Epithelial cell of proximal tubule (primary cell): ENCODE data around the gene CAMSAP3. TPM values are rescaled to one million over a fixed set of nuclear protein-coding genes. Genes with fewer than 3 reads are reported as not detected.
A peak's percentile ranks its signal among the peaks of the same experiment; 100 is the strongest.

Experiments
- DNase-seq: peaks from one replicate; pipeline ENCODE4 v3.0.0-alpha.2; 2011; ENCODE audit warnings: low read depth
- H3K4me3 ChIP-seq: 2 replicates; pipeline ENCODE4 v1.5.1; 2011; ENCODE audit warnings: low read depth, mild to moderate bottlenecking, low read length
- total RNA-seq: library from RNA; depleted of rRNA; stranded (reverse); fragments of >200 nt; gene quantifications from 2 replicates; pipeline ENCODE4 v1.2.3, GENCODE V29; 2015
- TF ChIP-seq, protein P1 (sequence below): conservative IDR thresholded peaks from 2 replicates; pipeline ENCODE4 v1.5.1; 2012; ENCODE audit warnings: low read depth, mild to moderate bottlenecking, low read length

Gene CAMSAP3
- total RNA-seq, 1 donor from 2014 or later = 12.4 TPM

DNA sequence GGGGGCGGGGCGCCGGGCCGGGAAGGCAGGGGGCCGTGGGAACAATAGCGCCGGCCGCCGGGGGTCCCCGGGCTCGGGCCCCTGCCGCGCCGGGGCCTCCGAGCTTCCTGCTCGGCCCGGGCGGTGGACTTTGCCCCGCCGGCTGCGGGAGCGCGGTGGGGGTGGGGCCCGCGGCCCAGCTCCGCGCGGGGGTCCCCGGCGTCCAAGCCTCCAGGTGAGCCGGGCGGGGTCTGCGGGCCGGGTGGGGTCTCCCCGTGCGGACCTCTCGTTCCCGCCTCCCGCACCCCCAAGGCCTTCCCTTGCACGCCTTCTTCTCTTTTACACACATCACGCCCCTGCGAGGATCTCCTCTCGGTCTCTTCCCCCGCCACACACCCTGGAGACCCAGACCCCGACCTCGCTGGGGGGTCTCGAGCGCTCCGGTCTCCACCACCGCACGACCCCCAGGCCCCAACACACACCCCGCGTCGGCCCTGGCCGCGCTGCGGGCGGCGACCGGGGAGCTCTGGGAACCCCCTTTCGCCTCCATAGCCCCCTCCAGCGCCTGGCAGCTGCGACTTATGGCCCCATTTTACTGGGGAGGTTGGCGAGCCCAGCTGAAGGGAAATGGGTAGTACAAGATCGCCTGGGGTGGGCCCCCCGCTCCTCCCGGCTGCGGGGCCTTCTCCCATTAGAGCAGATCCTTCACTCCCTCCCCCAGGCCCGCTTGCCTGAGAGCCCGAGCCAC, 711 bp downstream of the CAMSAP3 start:
- peak overlapping the region; percentile 61 for H3K4me3 ChIP-seq
- TF ChIP-seq, protein P1, sequence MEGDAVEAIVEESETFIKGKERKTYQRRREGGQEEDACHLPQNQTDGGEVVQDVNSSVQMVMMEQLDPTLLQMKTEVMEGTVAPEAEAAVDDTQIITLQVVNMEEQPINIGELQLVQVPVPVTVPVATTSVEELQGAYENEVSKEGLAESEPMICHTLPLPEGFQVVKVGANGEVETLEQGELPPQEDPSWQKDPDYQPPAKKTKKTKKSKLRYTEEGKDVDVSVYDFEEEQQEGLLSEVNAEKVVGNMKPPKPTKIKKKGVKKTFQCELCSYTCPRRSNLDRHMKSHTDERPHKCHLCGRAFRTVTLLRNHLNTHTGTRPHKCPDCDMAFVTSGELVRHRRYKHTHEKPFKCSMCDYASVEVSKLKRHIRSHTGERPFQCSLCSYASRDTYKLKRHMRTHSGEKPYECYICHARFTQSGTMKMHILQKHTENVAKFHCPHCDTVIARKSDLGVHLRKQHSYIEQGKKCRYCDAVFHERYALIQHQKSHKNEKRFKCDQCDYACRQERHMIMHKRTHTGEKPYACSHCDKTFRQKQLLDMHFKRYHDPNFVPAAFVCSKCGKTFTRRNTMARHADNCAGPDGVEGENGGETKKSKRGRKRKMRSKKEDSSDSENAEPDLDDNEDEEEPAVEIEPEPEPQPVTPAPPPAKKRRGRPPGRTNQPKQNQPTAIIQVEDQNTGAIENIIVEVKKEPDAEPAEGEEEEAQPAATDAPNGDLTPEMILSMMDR = peak; percentile 9
- no peak for DNase-seq

DNA sequence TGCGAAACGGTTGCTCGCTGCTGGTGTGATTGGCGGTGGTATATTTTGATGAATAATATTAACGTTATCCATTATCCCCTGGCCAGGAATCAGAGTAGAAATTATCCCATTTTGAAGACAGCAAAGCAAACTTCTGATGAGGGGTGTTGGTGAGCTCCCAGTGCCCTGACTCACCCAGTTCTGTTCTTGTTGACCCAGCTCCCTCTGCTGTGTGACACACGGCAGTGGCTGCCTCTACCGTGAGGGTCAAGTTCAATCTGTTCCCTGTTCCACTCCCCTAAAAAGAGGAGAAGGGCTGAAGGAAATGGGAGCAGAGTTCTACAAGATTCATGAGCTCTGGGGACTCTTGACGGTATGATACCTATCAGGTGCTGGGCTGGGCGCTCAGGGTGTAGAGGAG, 2.0 kb downstream of the CAMSAP3 start:
- DNase-seq = no peak
- no peak overlapping the region for H3K4me3 ChIP-seq
- TF ChIP-seq, protein P1 = peak; percentile 7

DNA sequence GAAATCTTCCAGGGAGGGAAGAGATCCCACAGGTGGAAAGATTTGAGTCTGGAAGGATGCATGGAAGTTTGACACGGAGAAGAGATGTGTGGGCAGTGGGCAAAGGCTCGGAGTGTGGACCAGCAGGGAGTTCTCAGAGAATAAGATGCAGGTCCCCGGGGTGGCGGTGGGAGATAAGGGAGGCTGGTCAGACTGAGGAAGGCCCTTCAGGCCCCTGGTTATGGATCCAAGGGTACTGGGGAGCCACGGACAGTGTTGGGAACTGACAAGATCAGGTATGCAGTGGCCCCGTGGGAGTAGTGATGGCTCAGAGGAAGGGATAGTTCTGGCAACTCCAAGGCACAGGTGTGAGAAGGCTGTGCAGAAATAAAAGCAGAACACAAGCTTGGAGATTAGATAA, 2.5 kb downstream of the CAMSAP3 start:
- TF ChIP-seq, protein P1 = no peak
- H3K4me3 ChIP-seq = no peak overlapping the region
- DNase-seq = no peak

DNA sequence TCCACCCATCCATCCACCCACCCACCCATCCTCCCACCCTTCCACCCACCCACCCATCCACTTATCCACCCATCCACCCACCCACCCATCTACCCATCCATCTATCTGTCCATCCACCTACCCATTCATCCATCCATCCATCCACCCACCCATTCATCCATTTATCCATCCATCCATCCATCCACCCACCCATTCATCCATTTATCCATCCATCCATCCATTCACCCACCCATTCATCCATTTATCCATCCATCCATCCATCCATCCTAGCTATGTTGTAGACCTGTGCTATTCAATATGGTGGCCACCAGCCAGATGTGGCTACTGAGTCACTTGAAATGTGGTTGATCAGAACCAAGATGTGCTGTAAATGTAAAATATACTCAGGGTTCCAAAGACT, 5.1 kb downstream of the CAMSAP3 start:
- no peak overlapping the region for H3K4me3 ChIP-seq
- DNase-seq = no peak
- TF ChIP-seq, protein P1 = no peak

DNA sequence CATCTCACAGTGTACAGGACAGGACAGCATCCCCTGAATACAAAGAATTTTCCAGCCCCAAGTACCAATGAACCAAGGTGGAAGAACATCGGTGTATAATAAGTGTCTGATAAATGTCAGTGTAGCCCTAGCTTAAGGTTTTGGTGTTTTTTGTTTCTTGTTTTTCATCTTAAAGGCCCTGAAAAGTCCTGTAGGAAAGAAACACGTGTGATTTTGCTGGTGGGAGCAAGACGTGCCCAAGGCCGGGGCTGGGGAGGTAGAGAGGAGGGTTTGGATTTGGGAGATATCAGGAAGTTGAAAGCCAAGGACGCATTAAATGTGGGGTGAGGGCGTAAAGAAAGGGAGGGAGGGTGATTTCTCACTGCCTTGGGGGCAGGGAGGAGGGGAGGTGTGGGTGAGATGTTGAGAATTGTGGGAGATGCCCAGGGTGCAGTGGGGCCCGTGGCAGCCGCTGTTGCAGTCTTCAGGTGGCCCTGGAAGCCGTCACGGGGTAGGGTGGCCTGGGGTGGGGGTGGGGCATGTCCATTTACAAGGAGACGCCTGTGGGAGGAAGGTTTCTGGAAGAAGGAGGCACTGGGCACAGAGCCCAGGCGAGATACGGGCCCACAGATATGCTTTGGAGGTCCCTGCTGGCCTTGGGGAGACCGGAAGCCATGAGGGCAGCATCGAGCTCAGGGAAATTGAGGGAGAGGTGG, 6.7 kb downstream of the CAMSAP3 start:
- H3K4me3 ChIP-seq = no peak overlapping the region
- TF ChIP-seq, protein P1 = no peak
- DNase-seq = no peak

DNA sequence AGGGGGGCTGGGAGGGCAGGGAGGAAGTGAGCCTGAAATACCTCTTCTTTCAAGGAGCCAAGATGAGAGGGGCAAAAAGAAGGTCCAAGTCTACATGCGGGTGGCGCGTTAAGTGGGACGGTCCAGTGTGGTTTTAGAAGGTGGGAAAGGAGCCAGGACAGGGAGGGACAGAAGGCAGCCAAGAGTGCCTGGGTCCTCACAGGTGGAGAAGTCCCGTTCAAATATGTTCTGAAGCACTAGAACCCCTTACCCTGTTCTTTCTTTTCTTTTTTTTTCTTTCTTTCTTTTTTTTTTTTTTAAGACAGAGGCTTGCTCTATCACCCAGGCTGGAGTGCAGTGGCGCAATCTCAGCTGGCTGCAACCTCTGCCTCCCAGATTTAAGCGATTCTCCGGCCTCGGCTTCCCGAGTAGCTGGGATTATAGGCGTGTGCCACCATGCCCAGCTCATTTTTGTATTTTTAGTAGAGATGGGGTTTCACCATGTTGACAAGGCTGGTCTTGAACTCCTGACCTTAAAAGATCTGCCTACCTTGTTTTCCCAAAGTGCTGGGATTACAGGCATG, 7.4 kb downstream of the CAMSAP3 start:
- no peak overlapping the region for H3K4me3 ChIP-seq
- no peak for DNase-seq
- TF ChIP-seq, protein P1 = no peak

DNA sequence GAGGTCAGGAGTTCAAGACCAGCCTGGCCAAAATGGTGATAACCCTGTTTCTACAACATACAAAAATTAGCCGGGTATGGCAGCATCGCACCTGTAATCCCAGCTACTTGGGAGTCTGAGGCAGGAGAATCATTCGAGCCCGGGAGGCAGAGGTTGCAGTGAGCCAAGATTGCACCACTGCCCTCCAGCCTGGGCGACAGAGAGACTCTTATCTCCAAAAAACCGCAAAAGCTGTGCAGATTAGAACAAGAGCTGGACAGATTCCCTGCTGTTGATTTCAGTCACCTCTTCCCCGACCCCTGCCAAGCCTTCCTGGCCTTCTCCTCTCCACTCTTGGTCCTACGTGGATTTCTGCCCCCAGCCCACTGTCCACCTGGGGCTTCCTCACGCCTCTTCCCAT, 8.3 kb downstream of the CAMSAP3 start:
- no peak for DNase-seq
- no peak overlapping the region for H3K4me3 ChIP-seq
- TF ChIP-seq, protein P1 = no peak
